Measurements from ENCODE around the gene CBLC. TPM values are rescaled to one million over a fixed set of nuclear protein-coding genes. Genes with fewer than 3 reads are reported as not detected.
A peak's percentile ranks its signal among the peaks of the same experiment; 100 is the strongest.

The CBLC gene
- total RNA-seq, 1 experiment from 2014 or later, result 20.5 TPM

GRCh38 chr19:44747739-44748425 is 29.8 kb upstream of the CBLC start:
- no peak overlapping the region for H3K27ac Mint-ChIP-seq
- CTCF ChIA-PET, result interaction anchor here (1.0 kb wide), 1 partner anchor 98 kb away, joined by 5 read pairs; the partner anchor contains the start of gene NECTIN2

GRCh38 chr19:44748426-44749254 is 29.1 kb upstream of the CBLC start, which contains the start of gene BCL3:
Gene BCL3, plus strand, starts transcription at chr19:44748708. Its CDS starts 83 bp downstream, at chr19:44748791.
- DNase-seq (ENCODE audit: low spot score), result no peak
- Mint-ChIP-seq H3K4me3 (peak within 1 kb of the TSS; percentile 86), H3K27ac (no peak within 1 kb of the TSS), H3K27me3 (ENCODE audit: low read depth) (peaks cover 79% of the 10 kb centered on the region), H3K36me3 (no peaks in the 10 kb centered on the region), H3K9me3 (no peaks in the 10 kb centered on the region), H3K4me1 (peaks cover 13% of the 10 kb centered on the region)
- ATAC-seq, result no peak; the same call in 1 of the 2 replicates
- no peak for TF ChIP-seq TEAD4 (CRISPR knock-in tag; IDR thresholded peaks at IDR 0.05)
- TF ChIP-seq FOXK1 (CRISPR knock-in tag; IDR thresholded peaks at IDR 0.05), result 0 out of 2 replicates have a peak, but pooled peaks have one; percentile 5
- peak; percentile 42; the same call in 1 of the 2 replicates for TF ChIP-seq ZNF423 (CRISPR knock-in tag; IDR thresholded peaks at IDR 0.05)
- TF ChIP-seq, protein P1, sequence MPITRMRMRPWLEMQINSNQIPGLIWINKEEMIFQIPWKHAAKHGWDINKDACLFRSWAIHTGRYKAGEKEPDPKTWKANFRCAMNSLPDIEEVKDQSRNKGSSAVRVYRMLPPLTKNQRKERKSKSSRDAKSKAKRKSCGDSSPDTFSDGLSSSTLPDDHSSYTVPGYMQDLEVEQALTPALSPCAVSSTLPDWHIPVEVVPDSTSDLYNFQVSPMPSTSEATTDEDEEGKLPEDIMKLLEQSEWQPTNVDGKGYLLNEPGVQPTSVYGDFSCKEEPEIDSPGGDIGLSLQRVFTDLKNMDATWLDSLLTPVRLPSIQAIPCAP (CRISPR knock-in tag; IDR thresholded peaks at IDR 0.05), result no peak
- CTCF ChIA-PET, result interaction anchor here (0.6 to 1.6 kb wide), 8 partner anchors 9 to 731 kb away, joined by 3 to 8 read pairs (median 6); partner anchors contain the start of gene NECTIN2
- POLR2A ChIA-PET, result interaction anchor here (1.1 to 1.2 kb wide), 2 partner anchors 9 to 22 kb away, joined by 3 to 5 read pairs; no protein-coding TSS in a partner anchor

More at GRCh38 chr19:44747739-44748425, 29.8 kb upstream of the CBLC start:
- ATAC-seq, result peak; percentile 19
- Mint-ChIP-seq H3K27me3 (ENCODE audit: low read depth) (peaks cover 78% of the 10 kb centered on the region), H3K9me3 (no peaks in the 10 kb centered on the region), H3K4me3 (peak overlapping the region; percentile 86), H3K4me1 (peaks cover 12% of the 10 kb centered on the region), H3K36me3 (no peaks in the 10 kb centered on the region)
- DNase-seq (ENCODE audit: low spot score), result no peak
- TF ChIP-seq ZNF281 (CRISPR knock-in tag; IDR thresholded peaks at IDR 0.05) (no peak), JAZF1 (CRISPR knock-in tag; IDR thresholded peaks at IDR 0.05) (no peak), ZNF317 (CRISPR knock-in tag; IDR thresholded peaks at IDR 0.05; ENCODE audit: borderline replicate concordance, low read depth) (no peak), ZNF423 (CRISPR knock-in tag; IDR thresholded peaks at IDR 0.05) (no peak), MLX (CRISPR knock-in tag; IDR thresholded peaks at IDR 0.05) (no peak)
- TF ChIP-seq, protein P2, sequence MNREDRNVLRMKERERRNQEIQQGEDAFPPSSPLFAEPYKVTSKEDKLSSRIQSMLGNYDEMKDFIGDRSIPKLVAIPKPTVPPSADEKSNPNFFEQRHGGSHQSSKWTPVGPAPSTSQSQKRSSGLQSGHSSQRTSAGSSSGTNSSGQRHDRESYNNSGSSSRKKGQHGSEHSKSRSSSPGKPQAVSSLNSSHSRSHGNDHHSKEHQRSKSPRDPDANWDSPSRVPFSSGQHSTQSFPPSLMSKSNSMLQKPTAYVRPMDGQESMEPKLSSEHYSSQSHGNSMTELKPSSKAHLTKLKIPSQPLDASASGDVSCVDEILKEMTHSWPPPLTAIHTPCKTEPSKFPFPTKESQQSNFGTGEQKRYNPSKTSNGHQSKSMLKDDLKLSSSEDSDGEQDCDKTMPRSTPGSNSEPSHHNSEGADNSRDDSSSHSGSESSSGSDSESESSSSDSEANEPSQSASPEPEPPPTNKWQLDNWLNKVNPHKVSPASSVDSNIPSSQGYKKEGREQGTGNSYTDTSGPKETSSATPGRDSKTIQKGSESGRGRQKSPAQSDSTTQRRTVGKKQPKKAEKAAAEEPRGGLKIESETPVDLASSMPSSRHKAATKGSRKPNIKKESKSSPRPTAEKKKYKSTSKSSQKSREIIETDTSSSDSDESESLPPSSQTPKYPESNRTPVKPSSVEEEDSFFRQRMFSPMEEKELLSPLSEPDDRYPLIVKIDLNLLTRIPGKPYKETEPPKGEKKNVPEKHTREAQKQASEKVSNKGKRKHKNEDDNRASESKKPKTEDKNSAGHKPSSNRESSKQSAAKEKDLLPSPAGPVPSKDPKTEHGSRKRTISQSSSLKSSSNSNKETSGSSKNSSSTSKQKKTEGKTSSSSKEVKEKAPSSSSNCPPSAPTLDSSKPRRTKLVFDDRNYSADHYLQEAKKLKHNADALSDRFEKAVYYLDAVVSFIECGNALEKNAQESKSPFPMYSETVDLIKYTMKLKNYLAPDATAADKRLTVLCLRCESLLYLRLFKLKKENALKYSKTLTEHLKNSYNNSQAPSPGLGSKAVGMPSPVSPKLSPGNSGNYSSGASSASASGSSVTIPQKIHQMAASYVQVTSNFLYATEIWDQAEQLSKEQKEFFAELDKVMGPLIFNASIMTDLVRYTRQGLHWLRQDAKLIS (CRISPR knock-in tag; IDR thresholded peaks at IDR 0.05; ENCODE audit: borderline replicate concordance), result no peak
- POLR2A ChIA-PET, result no interaction called here

- no peaks in the 10 kb centered on the region for H3K36me3 Mint-ChIP-seq
- H3K27me3 Mint-ChIP-seq (ENCODE audit: low read depth), result peaks cover 85% of the 10 kb centered on the region
- CTCF ChIA-PET, result interaction anchor here (0.6 to 1.6 kb wide), 8 partner anchors 10 to 731 kb away, joined by 3 to 8 read pairs (median 6); no protein-coding TSS in a partner anchor
- no peaks in the 10 kb centered on the region for H3K9me3 Mint-ChIP-seq
- peaks cover 17% of the 10 kb centered on the region for H3K4me1 Mint-ChIP-seq
- TF ChIP-seq, protein P3, sequence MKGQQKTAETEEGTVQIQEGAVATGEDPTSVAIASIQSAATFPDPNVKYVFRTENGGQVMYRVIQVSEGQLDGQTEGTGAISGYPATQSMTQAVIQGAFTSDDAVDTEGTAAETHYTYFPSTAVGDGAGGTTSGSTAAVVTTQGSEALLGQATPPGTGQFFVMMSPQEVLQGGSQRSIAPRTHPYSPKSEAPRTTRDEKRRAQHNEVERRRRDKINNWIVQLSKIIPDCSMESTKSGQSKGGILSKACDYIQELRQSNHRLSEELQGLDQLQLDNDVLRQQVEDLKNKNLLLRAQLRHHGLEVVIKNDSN (CRISPR knock-in tag; IDR thresholded peaks at IDR 0.05), result no peak
- TF ChIP-seq NR1H2 (CRISPR knock-in tag; IDR thresholded peaks at IDR 0.05), result no peak
- TF ChIP-seq, protein P4, sequence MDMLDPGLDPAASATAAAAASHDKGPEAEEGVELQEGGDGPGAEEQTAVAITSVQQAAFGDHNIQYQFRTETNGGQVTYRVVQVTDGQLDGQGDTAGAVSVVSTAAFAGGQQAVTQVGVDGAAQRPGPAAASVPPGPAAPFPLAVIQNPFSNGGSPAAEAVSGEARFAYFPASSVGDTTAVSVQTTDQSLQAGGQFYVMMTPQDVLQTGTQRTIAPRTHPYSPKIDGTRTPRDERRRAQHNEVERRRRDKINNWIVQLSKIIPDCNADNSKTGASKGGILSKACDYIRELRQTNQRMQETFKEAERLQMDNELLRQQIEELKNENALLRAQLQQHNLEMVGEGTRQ (CRISPR knock-in tag; IDR thresholded peaks at IDR 0.05), result no peak
- peak overlapping the region; percentile 68 for H3K4me3 Mint-ChIP-seq
- H3K27ac Mint-ChIP-seq, result no peak overlapping the region
- POLR2A ChIA-PET, result interaction anchor here (1.1 to 1.2 kb wide), 2 partner anchors 8 to 21 kb away, joined by 3 to 5 read pairs; no protein-coding TSS in a partner anchor
- DNase-seq (ENCODE audit: low spot score) (no peak), ATAC-seq (no peak)
These were observed 28.4 kb upstream of the CBLC start for GRCh38 chr19:44749292-44749691.
